Measurements from ENCODE around the gene MTCP1. TPM values are rescaled to one million over a fixed set of nuclear protein-coding genes. Genes with fewer than 3 reads are reported as not detected.

The MTCP1 gene
- total and polyA plus RNA-seq, 9 of the 15 experiments (the other 6 are each of a cell fraction or from before 2014, with no cell fraction given), result 12.7 to 28.0 (median 22.9) TPM

DNA sequence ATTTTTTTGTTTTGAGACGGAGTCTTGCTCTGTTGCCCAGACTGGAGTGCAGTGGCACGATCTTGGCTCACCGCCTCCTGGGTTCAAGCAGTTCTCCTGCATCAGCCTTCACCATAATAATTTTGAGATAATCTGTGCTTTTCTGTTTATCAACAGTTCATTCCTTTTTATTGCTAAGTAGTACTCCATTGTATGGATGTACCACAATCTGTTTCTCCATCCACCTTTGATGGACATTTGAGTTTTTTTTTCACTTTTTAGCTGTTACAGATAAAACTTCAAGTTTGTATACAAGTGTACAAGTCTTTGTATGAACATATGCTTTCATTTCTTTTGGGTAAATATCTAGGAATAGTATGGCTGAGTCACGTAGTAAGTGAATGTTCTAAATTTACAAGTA is 35.2 kb downstream of the MTCP1 start (continued):
- peak; percentile 94 for TF ChIP-seq ZNF146 (CRISPR knock-in tag; IDR thresholded peaks at IDR 0.05; ENCODE audit: unreplicated experiment)
- TF ChIP-seq, protein P1, sequence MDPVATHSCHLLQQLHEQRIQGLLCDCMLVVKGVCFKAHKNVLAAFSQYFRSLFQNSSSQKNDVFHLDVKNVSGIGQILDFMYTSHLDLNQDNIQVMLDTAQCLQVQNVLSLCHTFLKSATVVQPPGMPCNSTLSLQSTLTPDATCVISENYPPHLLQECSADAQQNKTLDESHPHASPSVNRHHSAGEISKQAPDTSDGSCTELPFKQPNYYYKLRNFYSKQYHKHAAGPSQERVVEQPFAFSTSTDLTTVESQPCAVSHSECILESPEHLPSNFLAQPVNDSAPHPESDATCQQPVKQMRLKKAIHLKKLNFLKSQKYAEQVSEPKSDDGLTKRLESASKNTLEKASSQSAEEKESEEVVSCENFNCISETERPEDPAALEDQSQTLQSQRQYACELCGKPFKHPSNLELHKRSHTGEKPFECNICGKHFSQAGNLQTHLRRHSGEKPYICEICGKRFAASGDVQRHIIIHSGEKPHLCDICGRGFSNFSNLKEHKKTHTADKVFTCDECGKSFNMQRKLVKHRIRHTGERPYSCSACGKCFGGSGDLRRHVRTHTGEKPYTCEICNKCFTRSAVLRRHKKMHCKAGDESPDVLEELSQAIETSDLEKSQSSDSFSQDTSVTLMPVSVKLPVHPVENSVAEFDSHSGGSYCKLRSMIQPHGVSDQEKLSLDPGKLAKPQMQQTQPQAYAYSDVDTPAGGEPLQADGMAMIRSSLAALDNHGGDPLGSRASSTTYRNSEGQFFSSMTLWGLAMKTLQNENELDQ (CRISPR knock-in tag; IDR thresholded peaks at IDR 0.05; ENCODE audit: borderline replicate concordance), result no peak
- no peak for TF ChIP-seq DDX20 (tag; IDR thresholded peaks at IDR 0.05; ENCODE audit: low read depth)
- no peak for TF ChIP-seq RCOR1 (IDR thresholded peaks at IDR 0.05; ENCODE audit: borderline replicate concordance in 1 of 2, low read depth in 2 of 2, low read length in 2 of 2)
- no peak for TF ChIP-seq NFATC3 (IDR thresholded peaks at IDR 0.05)
- TF ChIP-seq ATF2 (CRISPR knock-in tag; IDR thresholded peaks at IDR 0.05), result no peak
- TF ChIP-seq HES1 (IDR thresholded peaks at IDR 0.05; ENCODE audit: low read depth), result no peak
- no peak for TF ChIP-seq ZNF143 (CRISPR knock-in tag; IDR thresholded peaks at IDR 0.05)
- no peak for TF ChIP-seq DACH1 (IDR thresholded peaks at IDR 0.05; ENCODE audit: partially characterized antibody)
- TF ChIP-seq TAF9B (IDR thresholded peaks at IDR 0.05; ENCODE audit: partially characterized antibody), result no peak
- TF ChIP-seq ZNF583 (CRISPR knock-in tag; IDR thresholded peaks at IDR 0.05), result no peak
- TF ChIP-seq, protein P2, sequence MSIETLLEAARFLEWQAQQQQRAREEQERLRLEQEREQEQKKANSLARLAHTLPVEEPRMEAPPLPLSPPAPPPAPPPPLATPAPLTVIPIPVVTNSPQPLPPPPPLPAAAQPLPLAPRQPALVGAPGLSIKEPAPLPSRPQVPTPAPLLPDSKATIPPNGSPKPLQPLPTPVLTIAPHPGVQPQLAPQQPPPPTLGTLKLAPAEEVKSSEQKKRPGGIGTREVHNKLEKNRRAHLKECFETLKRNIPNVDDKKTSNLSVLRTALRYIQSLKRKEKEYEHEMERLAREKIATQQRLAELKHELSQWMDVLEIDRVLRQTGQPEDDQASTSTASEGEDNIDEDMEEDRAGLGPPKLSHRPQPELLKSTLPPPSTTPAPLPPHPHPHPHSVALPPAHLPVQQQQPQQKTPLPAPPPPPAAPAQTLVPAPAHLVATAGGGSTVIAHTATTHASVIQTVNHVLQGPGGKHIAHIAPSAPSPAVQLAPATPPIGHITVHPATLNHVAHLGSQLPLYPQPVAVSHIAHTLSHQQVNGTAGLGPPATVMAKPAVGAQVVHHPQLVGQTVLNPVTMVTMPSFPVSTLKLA (conservative IDR thresholded peaks at IDR 0.05), result no peak
- no peak for TF ChIP-seq CC2D1A (IDR thresholded peaks at IDR 0.05)
- no peak for TF ChIP-seq FOXP1 (CRISPR knock-in tag; IDR thresholded peaks at IDR 0.05)
- TF ChIP-seq ZBTB7A (IDR thresholded peaks at IDR 0.05; ENCODE audit: borderline replicate concordance, control insufficient read depth, low read depth, low read length), result no peak
- peak; percentile 14 for TF ChIP-seq RBM25 (IDR thresholded peaks at IDR 0.05; ENCODE audit: low read depth, low read length, severe bottlenecking)
- no peak for TF ChIP-seq SMAD3 (CRISPR knock-in tag; conservative IDR thresholded peaks at IDR 0.05)
- TF ChIP-seq MED1 (CRISPR knock-in tag; IDR thresholded peaks at IDR 0.05; ENCODE audit: borderline replicate concordance), result no peak
- no peak for TF ChIP-seq POLR2AphosphoS2 (IDR thresholded peaks at IDR 0.05; ENCODE audit: low read length)
- TF ChIP-seq ZMIZ1 (IDR thresholded peaks at IDR 0.05; ENCODE audit: low read depth in 2 of 2, low read length in 2 of 2), result no peak
- 0 out of 2 replicates have a peak, but pooled peaks have one; percentile 24 for TF ChIP-seq SMARCA5 (IDR thresholded peaks at IDR 0.05)
